Thyroid gland (tissue), 4 donors: ENCODE results near the gene PLD1. TPM values are rescaled to one million over a fixed set of nuclear protein-coding genes. Genes with fewer than 3 reads are reported as not detected.
A peak's percentile ranks its signal among the peaks of the same experiment; 100 is the strongest.

Source experiments
- DNase-seq, 2 donors: peaks; one replicate each; pipeline ENCODE4 v3.0.0-alpha.2; 2019
- H3K27ac ChIP-seq, 3 donors: fragments of 200-600 bp; sonication (generic); 1 replicate in 2 of 3; 2 replicates in 1 of 3; pipeline ENCODE4 v1.5.1; 2016 to 2019; ENCODE audit warnings: mild to moderate bottlenecking in 1 of 3, moderate library complexity in 1 of 3
- H3K27me3 ChIP-seq: fragments of 200-600 bp; sonication (generic); one replicate; pipeline ENCODE4 v1.5.1; 2019
- H3K36me3 ChIP-seq, 2 donors: fragments of 200-600 bp; sonication (generic); one replicate each; pipeline ENCODE4 v1.5.1; 2016 to 2019
- H3K4me1 ChIP-seq, 2 donors: fragments of 200-600 bp; sonication (generic); one replicate each; pipeline ENCODE4 v1.5.1; 2017 to 2019
- H3K4me3 ChIP-seq, 3 donors: fragments of 200-600 bp; sonication (generic); replicated peaks in 1 of 3; 1 replicate in 2 of 3; 2 replicates in 1 of 3; pipeline ENCODE4 v1.5.1; 2016; ENCODE audit warnings: mild to moderate bottlenecking in 1 of 3
- H3K9me3 ChIP-seq: fragments of 200-600 bp; sonication (generic); one replicate; pipeline ENCODE4 v1.5.1; 2017
- CTCF ChIP-seq, 6 experiments: fragments of 200-600 bp in 3 of 6; fragments of 450-650 bp in 3 of 6; sonication (generic) in 3 of 6; IDR thresholded peaks; one replicate each; pipeline ENCODE4 v1.5.1; 2016 to 2019; ENCODE audit warnings: antibody characterized with exemption in 6 of 6, mild to moderate bottlenecking in 2 of 6, inconsistent platforms in 1 of 6, moderate library complexity in 1 of 6
- POLR2A ChIP-seq, 2 donors: fragments of 450-650 bp; IDR thresholded peaks; one replicate each; pipeline ENCODE4 v1.6.1; 2017; ENCODE audit warnings: antibody characterized with exemption in 2 of 2, mild to moderate bottlenecking in 2 of 2, moderate library complexity in 1 of 2
- WGBS, 2 donors: methylation state at CpG; one replicate each; pipeline ENCODE4 v1.1.5; 2017; 5-methylcytosine and 5-hydroxymethylcytosine counted together
- intact Hi-C: fragments of 100-400 bp; cut with DNase I; formaldehyde crosslinking; loops from one replicate; pipeline ENCODE4 v1.15.1; 2023
- total RNA-seq, 4 donors: library from RNA; depleted of rRNA; stranded (reverse); fragments of >200 nt; gene quantifications; one replicate each; pipeline ENCODE4 v1.2.3, GENCODE V29; 2016

Gene PLD1
- total RNA-seq, 4 donors from 2014 or later, result 13.0 to 21.7 (median 19.8) TPM

- H3K27me3 ChIP-seq, result no peaks in the 10 kb centered on the region
- no peak for DNase-seq
- no peak overlapping the region for H3K27ac ChIP-seq
- no peaks in the 10 kb centered on the region for H3K9me3 ChIP-seq
- 61 to 69% methylated on average over 3 of the region's 3 CpGs for WGBS, 2 donors
- TF ChIP-seq POLR2A (IDR thresholded peaks at IDR 0.05) (no peak), CTCF (IDR thresholded peaks at IDR 0.05) (peak in 4 of 6 experiments; percentile 27 to 59 (median 50))
- no peak overlapping the region for H3K4me3 ChIP-seq
- intact Hi-C loops, result no loop called here
- no peaks in the 10 kb centered on the region for H3K36me3 ChIP-seq
- peaks cover 0 to 6% of the 10 kb centered on the region in 2 donors for H3K4me1 ChIP-seq
These were observed 23.6 kb upstream of the PLD1 start for GRCh38 chr3:171833789-171834460.

GRCh38 chr3:171832989-171833388 lies 22.7 kb upstream of the PLD1 start:
- TF ChIP-seq CTCF (IDR thresholded peaks at IDR 0.05) (no peak), POLR2A (IDR thresholded peaks at IDR 0.05) (no peak)
- intact Hi-C loops, result no loop called here

GRCh38 chr3:171831936-171832335 lies 21.7 kb upstream of the PLD1 start:
- 72% methylated on average over 3 of the region's 3 CpGs for WGBS, 2 donors
- H3K4me1 ChIP-seq, result no peaks in the 10 kb centered on the region
- no peak for DNase-seq
- TF ChIP-seq POLR2A (IDR thresholded peaks at IDR 0.05), result no peak
- no peak for TF ChIP-seq CTCF (IDR thresholded peaks at IDR 0.05)
- H3K27ac ChIP-seq, result no peak overlapping the region
- H3K36me3 ChIP-seq, result no peaks in the 10 kb centered on the region
- H3K9me3 ChIP-seq, result no peaks in the 10 kb centered on the region
- H3K4me3 ChIP-seq, result no peak overlapping the region
- intact Hi-C loops, result no loop called here
- H3K27me3 ChIP-seq, result no peaks in the 10 kb centered on the region

More at GRCh38 chr3:171832989-171833388, 22.7 kb upstream of the PLD1 start:
- WGBS, 2 donors, result 73 to 75% methylated on average over 5 of the region's 5 CpGs
- Histone ChIP-seq H3K4me3 (no peak overlapping the region), H3K9me3 (no peaks in the 10 kb centered on the region), H3K36me3 (no peaks in the 10 kb centered on the region), H3K27ac (peak overlapping the region in 1 of 3 donors; percentile 13), H3K4me1 (no peaks in the 10 kb centered on the region), H3K27me3 (no peaks in the 10 kb centered on the region)
- DNase-seq, result no peak

- H3K27me3 ChIP-seq, result no peaks in the 10 kb centered on the region
- TF ChIP-seq POLR2A (IDR thresholded peaks at IDR 0.05) (no peak), CTCF (IDR thresholded peaks at IDR 0.05) (no peak)
- H3K9me3 ChIP-seq, result no peaks in the 10 kb centered on the region
- intact Hi-C loops, result no loop called here
- DNase-seq, result no peak
- H3K4me3 ChIP-seq, result no peak overlapping the region
- no peaks in the 10 kb centered on the region for H3K36me3 ChIP-seq
- H3K27ac ChIP-seq, result peak overlapping the region; percentile 38 to 51 (median 44)
- no peaks in the 10 kb centered on the region for H3K4me1 ChIP-seq
These were observed 20.2 kb upstream of the PLD1 start for GRCh38 chr3:171830518-171830875.

- no peaks in the 10 kb centered on the region for H3K27me3 ChIP-seq
- no peaks in the 10 kb centered on the region for H3K4me1 ChIP-seq
- WGBS, 2 donors, result 13 to 19% methylated on average over 6 of the region's 6 CpGs
- peak overlapping the region; percentile 38 to 51 (median 44) for H3K27ac ChIP-seq
- H3K36me3 ChIP-seq, result no peaks in the 10 kb centered on the region
- no peaks in the 10 kb centered on the region for H3K9me3 ChIP-seq
- intact Hi-C loops, result no loop called here
- no peak overlapping the region for H3K4me3 ChIP-seq
- no peak for TF ChIP-seq POLR2A (IDR thresholded peaks at IDR 0.05)
- TF ChIP-seq CTCF (IDR thresholded peaks at IDR 0.05), result peak; percentile 27 to 78 (median 67)
- peak; percentile 59 to 77 for DNase-seq
These were observed 19.7 kb upstream of the PLD1 start for GRCh38 chr3:171829841-171830517.
